Endometrium (tissue), 2 donors: ENCODE measurements around the gene SLC26A9.
"Not testable (repeated sequence)": the region's sequence is repeated elsewhere in the genome, so short reads cannot be mapped to it uniquely, and the experiment has no call there.

Experiments used
- FAIRE-seq: peaks from 2 replicates; lab custom pipeline; 2012; peaks lifted over from hg19 to GRCh38; lab: Jason Lieb, UNC
- donor health status: control.
- donor health status: control.

SLC26A9 gene

DNA sequence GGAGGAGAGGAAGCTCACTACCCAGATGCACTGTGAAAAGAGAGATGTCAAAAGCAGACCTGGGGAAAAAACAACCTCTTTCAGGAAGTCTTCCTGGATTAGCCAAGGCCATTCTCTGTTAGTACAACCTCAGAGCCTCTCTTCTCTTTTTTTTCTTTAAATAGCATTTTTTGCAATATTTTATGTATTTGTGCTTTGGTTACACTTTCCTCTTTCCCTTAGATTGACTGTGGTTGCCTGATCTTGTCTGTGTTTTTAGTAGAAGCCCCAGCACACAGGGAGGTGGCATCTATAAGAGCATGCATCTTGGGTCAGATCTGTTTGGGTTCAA is 18.8 kb downstream of the SLC26A9 start:
- no peak for FAIRE-seq

DNA sequence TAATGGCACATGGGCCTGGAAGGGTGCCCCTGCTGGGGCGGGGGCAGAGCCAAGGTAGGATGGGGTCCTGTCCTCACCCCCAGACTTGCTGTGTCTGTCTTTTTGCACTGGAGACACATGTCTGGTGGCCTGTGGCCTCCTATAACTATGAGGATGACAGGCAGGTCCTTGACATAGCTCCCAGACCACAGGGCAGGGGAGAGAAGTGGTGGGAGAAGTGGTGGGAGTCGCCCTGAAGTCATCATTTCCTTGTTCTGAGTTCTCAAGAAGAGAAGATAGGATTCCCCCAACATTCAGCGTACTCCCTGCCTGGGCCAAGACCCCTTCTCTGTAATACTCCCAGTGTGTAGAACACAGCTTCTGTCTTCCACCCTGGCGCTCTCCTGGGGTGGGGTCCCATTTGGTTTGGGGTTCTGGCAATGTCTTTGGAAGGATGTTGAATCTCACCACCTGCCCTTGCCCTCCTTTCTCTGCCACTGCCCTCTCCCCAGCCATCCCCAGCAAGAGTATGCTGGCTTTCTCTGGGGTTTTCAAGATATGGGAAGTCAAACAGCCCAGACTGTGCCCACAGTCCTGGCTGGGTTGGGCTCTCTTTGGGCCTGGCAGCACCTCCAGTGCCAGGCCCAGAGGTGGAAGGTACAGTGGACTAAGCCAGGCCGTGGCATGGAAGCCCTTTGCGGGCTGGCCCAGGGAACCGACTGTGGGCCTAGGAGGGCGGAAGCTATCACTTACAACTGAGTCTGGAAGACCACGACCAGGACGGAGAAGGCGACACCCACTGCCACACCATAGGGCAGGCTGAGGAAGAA is 19.4 kb downstream of the SLC26A9 start:
- FAIRE-seq = no peak

GRCh38 chr1:205922806-205923205 is 20.4 kb downstream of the SLC26A9 start:
- no peak for FAIRE-seq

- no peak for FAIRE-seq
These were observed 20.9 kb downstream of the SLC26A9 start for GRCh38 chr1:205922314-205922713.

DNA sequence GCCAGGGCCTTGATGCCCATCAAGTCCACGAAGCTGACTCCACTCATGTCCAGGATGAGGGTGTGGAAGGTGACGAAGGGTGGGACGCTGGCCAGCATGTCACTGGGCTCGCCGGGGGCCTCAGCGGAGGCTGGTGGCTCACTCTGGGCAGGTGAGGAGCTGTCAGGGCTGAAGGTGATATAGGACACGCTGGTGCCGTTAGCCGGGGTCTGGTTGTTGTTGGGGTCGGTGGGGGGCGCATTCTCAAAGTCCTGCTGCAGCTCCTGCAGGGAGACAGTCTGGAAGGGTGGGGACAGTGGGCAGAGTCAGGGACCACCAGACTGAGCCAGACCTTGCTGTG is 21.7 kb downstream of the SLC26A9 start:
- FAIRE-seq = no peak

DNA sequence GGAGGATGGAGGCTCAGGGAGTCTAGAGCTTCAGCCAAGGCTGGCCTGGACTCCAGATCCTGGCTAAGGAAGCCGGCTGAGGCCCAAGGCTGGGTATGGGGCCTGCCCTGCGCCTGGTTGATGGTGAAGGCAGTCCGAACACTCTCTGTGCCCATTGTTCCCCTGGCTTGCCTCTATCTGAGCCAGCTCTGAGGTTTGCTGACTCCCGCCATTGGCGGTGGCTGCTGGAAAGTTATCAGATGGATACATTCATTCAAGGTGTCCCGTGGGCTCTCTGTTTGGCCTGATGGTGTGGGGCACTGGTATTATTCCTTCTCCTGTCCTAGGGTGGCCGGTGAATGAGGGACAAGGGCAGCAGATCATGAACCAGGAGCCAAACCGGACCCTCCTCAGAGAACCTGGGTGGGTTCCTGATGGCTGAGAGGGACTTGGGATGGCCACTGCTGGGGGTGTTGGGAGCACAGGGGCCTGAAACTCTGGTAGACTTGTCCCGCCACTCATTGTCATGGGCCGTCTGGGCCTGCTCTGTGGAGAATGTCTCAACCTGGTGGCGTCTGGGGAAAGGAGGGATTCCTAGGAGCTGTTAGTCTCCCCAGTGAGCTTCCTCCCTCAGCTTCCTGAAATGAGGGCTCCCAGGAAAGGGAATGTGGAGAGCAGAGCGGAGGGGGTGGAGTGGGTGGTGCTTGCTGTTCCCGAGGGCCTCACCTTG is 22.2 kb downstream of the SLC26A9 start:
- no peak for FAIRE-seq

GRCh38 chr1:205920159-205920558 is 23.1 kb downstream of the SLC26A9 start:
- no peak for FAIRE-seq

DNA sequence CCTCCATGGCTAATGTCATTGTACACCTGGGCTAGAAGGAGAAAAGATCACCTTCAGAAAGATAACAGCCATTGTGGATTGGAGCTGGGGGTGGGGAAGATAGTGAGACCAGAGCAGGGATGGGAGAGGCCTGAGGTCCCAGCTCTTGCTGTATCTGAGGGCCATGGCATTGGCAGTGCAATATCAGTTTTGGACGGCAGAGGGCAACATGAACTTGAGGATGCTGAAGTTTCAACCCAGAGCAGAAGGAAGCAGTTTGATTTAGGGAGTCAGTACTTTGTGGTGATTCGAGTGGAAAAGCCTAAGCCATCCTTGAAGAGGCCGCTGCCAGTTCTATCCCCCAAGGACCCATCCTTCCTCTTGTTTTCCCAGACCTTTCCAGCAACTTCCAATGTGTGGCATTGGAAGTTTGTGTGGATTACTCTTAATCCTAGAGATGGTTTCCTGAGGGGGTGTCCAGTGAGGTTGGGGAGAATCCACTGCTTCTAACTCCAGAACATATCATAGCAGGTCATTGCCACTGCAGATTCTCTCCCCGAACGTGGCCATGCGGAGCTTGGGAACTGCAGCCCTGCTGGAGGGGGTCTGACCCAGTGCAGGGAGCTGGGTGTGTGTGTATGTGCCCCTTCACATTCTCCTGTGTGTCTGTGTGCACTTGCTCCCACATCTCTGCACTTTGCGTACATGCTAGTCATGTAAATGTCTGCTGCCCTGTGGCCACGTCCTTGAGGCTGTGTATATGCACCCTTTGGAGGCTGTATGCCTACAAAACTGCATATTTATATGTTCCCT is 24.1 kb downstream of the SLC26A9 start:
- no peak for FAIRE-seq

- FAIRE-seq = no peak
These were observed 25.6 kb downstream of the SLC26A9 start for GRCh38 chr1:205917466-205918238.

DNA sequence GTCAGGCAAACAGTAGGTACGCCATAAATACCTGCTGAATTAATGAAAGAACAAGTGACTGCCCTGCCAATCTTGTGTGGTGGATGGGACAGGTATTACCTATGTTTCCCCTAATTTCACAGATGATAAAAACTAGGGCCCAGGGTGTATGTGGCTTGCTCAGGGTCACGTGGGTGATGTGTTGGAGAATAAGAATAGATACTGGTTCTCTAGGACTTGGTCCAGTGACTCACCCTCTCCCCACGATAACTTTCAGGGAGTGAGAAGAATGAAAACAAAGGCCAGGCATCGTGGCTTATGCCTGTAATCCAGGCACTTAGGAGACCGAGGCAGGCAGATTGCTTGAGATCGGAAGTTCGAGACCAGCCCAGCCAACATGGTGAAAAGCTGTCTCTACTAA is 26.7 kb downstream of the SLC26A9 start:
- FAIRE-seq = no peak

- no peak for FAIRE-seq
These were observed 27.8 kb downstream of the SLC26A9 start for GRCh38 chr1:205915354-205915990.

DNA sequence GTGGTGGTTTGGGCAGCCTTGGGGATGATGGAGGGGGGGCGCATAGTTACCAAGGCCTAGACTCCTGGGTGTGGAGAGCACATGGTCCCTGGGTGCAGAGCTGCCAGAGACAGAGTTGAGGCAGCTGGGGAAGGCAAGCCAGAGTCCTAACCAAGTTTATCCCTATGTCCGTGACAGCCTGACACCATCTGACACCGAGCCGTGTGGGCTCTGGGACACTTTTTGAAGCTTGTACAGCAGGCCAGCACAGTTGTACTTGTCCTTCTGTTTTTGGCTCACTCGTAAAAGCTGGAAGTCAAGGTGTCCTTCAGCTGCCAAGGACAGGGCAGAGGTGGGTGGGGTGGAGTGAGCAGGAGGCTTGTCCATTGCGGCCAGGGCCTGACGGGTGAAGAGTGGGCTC is 28.5 kb downstream of the SLC26A9 start:
- no peak for FAIRE-seq

DNA sequence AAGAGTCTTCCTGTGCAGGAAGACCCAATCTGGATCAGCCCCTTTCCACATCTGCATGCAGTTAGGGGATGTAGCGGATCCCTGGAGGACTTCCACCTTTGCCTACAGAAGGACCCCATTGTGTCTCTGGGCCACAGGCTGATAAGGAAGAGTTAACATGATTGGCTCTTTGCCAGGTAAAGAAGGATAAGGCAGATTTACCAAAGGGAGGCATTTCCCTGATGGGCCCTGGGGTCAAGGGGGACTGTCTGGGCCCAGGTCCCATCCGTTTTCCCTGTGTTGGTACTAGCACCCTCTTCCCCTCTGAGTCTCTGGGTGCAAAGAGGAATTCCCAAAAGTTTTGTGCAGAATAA is 29.1 kb downstream of the SLC26A9 start:
- no peak for FAIRE-seq

- no peak for FAIRE-seq
These were observed 29.7 kb downstream of the SLC26A9 start for GRCh38 chr1:205913451-205914154.

- FAIRE-seq = no peak
These were observed 35.5 kb downstream of the SLC26A9 start for GRCh38 chr1:205907794-205908193.

GRCh38 chr1:205905095-205905494 is 38.2 kb downstream of the SLC26A9 start:
- not testable (repeated sequence) for FAIRE-seq

GRCh38 chr1:205896351-205896750 is 46.9 kb downstream of the SLC26A9 start:
- no peak for FAIRE-seq

DNA sequence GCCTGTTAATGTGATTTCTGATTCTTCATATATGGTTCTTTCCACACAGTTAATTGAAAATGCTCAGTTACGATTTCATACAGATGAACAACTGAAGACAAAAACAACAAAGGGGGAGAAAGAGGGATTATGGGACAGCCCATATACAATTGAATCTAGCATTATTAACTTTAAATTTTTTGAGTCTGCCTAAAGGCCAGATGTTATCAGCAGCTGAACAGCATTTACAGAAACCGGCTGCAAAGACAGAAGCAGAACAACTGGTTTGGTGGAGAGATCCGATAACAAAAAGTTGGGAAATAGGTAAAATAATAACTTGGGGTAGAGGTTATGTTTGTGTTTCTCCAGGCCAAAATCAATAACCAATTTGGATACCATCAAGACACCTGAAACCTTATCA is 49.1 kb downstream of the SLC26A9 start:
- not testable (repeated sequence) for FAIRE-seq

DNA sequence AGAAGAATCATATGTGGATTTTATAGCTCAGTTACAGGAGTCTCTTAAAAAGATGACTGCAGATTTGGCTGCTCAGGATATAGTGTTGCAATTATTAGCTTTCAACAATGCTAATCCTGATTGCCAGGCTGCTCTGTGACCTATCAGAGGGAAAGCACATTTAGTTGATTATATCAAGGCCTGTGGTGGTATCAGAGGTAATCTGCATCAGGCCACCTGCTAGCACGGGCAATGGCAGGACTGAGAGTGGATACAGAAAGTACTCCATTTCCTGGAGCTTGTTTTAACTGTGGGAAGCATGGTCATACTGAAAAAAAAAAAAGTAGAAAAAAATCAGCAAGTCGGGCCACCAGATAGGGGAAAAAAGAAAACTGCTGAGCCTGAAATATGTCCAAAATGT is 51.1 kb downstream of the SLC26A9 start:
- not testable (repeated sequence) for FAIRE-seq

- FAIRE-seq = not testable (repeated sequence)
These were observed 51.8 kb downstream of the SLC26A9 start for GRCh38 chr1:205891481-205891880.

GRCh38 chr1:205890631-205891030 is 52.6 kb downstream of the SLC26A9 start:
- not testable (repeated sequence) for FAIRE-seq
